ENCODE results near the gene NFIA.

- no peak for TF ChIP-seq CTCF (IDR thresholded peaks at IDR 0.05)
- no peak for TF ChIP-seq POLR2A (IDR thresholded peaks at IDR 0.05)
These were observed 343.9 kb downstream of the NFIA start for GRCh38 chr1:61426254-61426653.

Data from Peyer's patch (tissue), 4 donors.